Measurements from ENCODE around the gene FBXO38.

- TF ChIP-seq CTCF (conservative IDR thresholded peaks at IDR 0.05; ENCODE audit: low read length) (no peak), EZH2phosphoT487 (IDR thresholded peaks at IDR 0.05; ENCODE audit: borderline replicate concordance, low read depth, low read length) (no peak)
These were observed 40.7 kb upstream of the FBXO38 start for GRCh38 chr5:148343046-148343407.
